ENCODE results near the gene IQGAP2. TPM values are rescaled to one million over a fixed set of nuclear protein-coding genes. Genes with fewer than 3 reads are reported as not detected.
A peak's percentile ranks its signal among the peaks of the same experiment; 100 is the strongest.

Gene IQGAP2
- total and polyA plus RNA-seq, 2 of the 8 experiments (the other 6 are each of a cell fraction or from before 2014, with no cell fraction given) = 19.7 to 66.0 TPM

GRCh38 chr5:76446776-76447175, 43.7 kb downstream of the IQGAP2 start:
- POLR2A ChIA-PET (ENCODE audit: partially characterized antibody) = interaction anchor here (1.1 kb wide), 1 partner anchor 20 kb away, joined by 3 read pairs; no protein-coding TSS in a partner anchor
- H3K4me2 ChIP-seq (ENCODE audit: insufficient read depth in 1 of 2, low read depth in 2 of 2, low read length in 2 of 2) = no peak overlapping the region
- 91% methylated on average over 6 of the region's 6 CpGs; no CpG with 5 or more reads in 1 of the 2 experiments for WGBS, 2 experiments (ENCODE audit: extremely low coverage in 1 of 2, insufficient coverage in 1 of 2, insufficient read length in 1 of 2, insufficient replicate concordance in 2 of 2, low coverage in 1 of 2, low lambda C conversion rate in 2 of 2, missing lambda C conversion rate in 1 of 2)
- TF ChIP-seq JUN (IDR thresholded peaks at IDR 0.05; ENCODE audit: low read depth, low read length) (no peak), BACH1 (IDR thresholded peaks at IDR 0.05; ENCODE audit: low read length) (no peak), MAX (IDR thresholded peaks at IDR 0.05) (no peak), NRF1 (IDR thresholded peaks at IDR 0.05; ENCODE audit: low read depth, low read length) (no peak), TAF1 (IDR thresholded peaks at IDR 0.05; ENCODE audit: low read depth, low read length) (no peak), E2F6 (IDR thresholded peaks at IDR 0.05) (no peak), KDM5A (IDR thresholded peaks at IDR 0.05; ENCODE audit: low read length) (no peak), BRCA1 (IDR thresholded peaks at IDR 0.05; ENCODE audit: low read depth, low read length) (no peak), KDM4A (IDR thresholded peaks at IDR 0.05; ENCODE audit: low read depth, low read length, severe bottlenecking) (no peak), SP4 (IDR thresholded peaks at IDR 0.05; ENCODE audit: low read length) (no peak), SUZ12 (IDR thresholded peaks at IDR 0.05; ENCODE audit: low read length) (no peak), TEAD4 (IDR thresholded peaks at IDR 0.05; ENCODE audit: low read depth, low read length) (no peak), RFX5 (IDR thresholded peaks at IDR 0.05; ENCODE audit: borderline replicate concordance, low read depth, low read length) (no peak), HDAC6 (IDR thresholded peaks at IDR 0.05; ENCODE audit: low read depth, low read length) (no peak), POLR2A (IDR thresholded peaks at IDR 0.05; ENCODE audit: control extremely low read depth in 1 of 2, low read depth in 2 of 2, low read length in 2 of 2) (no peak)

More at GRCh38 chr5:76446776-76447175, 43.7 kb downstream of the IQGAP2 start:
- no peak overlapping the region for H3K56ac ChIP-seq (replicated peaks; ENCODE audit: insufficient read length, low read depth, low read length)
- H3K27me3 ChIP-seq (replicated peaks in 1 of 4; ENCODE audit: control insufficient read depth in 3 of 4, extremely low read depth in 1 of 4, insufficient read depth in 3 of 4, low read length in 3 of 4) = no peaks in the 10 kb centered on the region
- no peak overlapping the region for H2AFZ ChIP-seq (ENCODE audit: low read length)
- FAIRE-seq (no peak), DNase-seq (ENCODE audit: low read depth in 1 of 2, low spot score in 2 of 2) (no peak)
- H3K23ac ChIP-seq (ENCODE audit: insufficient read length) = no peak overlapping the region
- peak overlapping the region; percentile 4; the same call in 1 of the 2 replicates for H2BK15ac ChIP-seq (ENCODE audit: low read length)
- H3K14ac ChIP-seq (ENCODE audit: insufficient read length) = no peak overlapping the region
- H2AK5ac ChIP-seq (ENCODE audit: low read depth, low read length) = no peak overlapping the region
- peaks cover 0 to 2% of the 10 kb centered on the region in 2 experiments for H4K20me1 ChIP-seq (replicated peaks in 1 of 2; ENCODE audit: control insufficient read depth in 1 of 2, insufficient read depth in 2 of 2, low read length in 2 of 2)
- no peak overlapping the region for H4K91ac ChIP-seq (replicated peaks; ENCODE audit: insufficient read length, low read length)
- H3K4me3 ChIP-seq (ENCODE audit: extremely low read depth in 1 of 4, insufficient read depth in 2 of 4, low read depth in 3 of 4, low read length in 4 of 4) = no peak overlapping the region
- H2BK5ac ChIP-seq (ENCODE audit: low read depth, low read length) = no peak overlapping the region
- H3K27ac ChIP-seq (ENCODE audit: low read depth, low read length) = no peak overlapping the region
- no peak overlapping the region for H3K18ac ChIP-seq (ENCODE audit: extremely low read depth, low read length)
- no peak overlapping the region for H3K4ac ChIP-seq (replicated peaks; ENCODE audit: insufficient read length, low read depth, low read length)
- no peaks in the 10 kb centered on the region; a peak in 1 of 4 replicates for H3K79me2 ChIP-seq (ENCODE audit: control insufficient read depth in 1 of 2, insufficient read depth in 2 of 2, low read length in 2 of 2)
- peaks cover 0 to 2% (median 0%) of the 10 kb centered on the region in 4 experiments; a peak in 1 of 7 replicates for H3K4me1 ChIP-seq (replicated peaks in 1 of 4; ENCODE audit: control insufficient read depth in 3 of 4, insufficient read depth in 4 of 4, low read length in 3 of 4)
- no peaks in the 10 kb centered on the region for H3K23me2 ChIP-seq (ENCODE audit: low read depth, low read length)
- CTCF ChIA-PET (ENCODE audit: partially characterized antibody) = interaction anchor here (1.1 to 1.7 kb wide), 5 partner anchors 14 to 98 kb away, joined by 4 to 7 read pairs (median 4); partner anchors contain the start of gene IQGAP2
- peaks cover 3% of the 10 kb centered on the region for H3K79me1 ChIP-seq (ENCODE audit: low read depth, low read length)
- H4K5ac ChIP-seq (ENCODE audit: insufficient read length, low read depth, low read length) = no peak overlapping the region
- no peak overlapping the region for H2BK20ac ChIP-seq (ENCODE audit: low read length)
- H3K9ac ChIP-seq (replicated peaks in 1 of 4; ENCODE audit: extremely low read depth in 1 of 4, low read depth in 3 of 4, low read length in 3 of 4) = no peak overlapping the region
- no peaks in the 10 kb centered on the region for H3K9me3 ChIP-seq (ENCODE audit: insufficient read depth in 2 of 2, low read depth in 1 of 2, low read length in 1 of 2)
- H4K8ac ChIP-seq (ENCODE audit: extremely low read depth, insufficient read depth, low read length) = no peak overlapping the region; the same call in 1 of the 2 replicates
- no peak overlapping the region for H2BK12ac ChIP-seq (ENCODE audit: low read depth, low read length)
- H2BK120ac ChIP-seq (replicated peaks; ENCODE audit: low read depth, low read length) = no peak overlapping the region
- no peaks in the 10 kb centered on the region; a peak in 2 of 8 replicates for H3K36me3 ChIP-seq (ENCODE audit: control insufficient read depth in 2 of 4, insufficient read depth in 4 of 4, low read length in 3 of 4)

Measured in H1 (cell line).